Sigmoid colon (tissue), 7 donors: Measurements from ENCODE around the gene TBP. TPM values are rescaled to one million over a fixed set of nuclear protein-coding genes. Genes with fewer than 3 reads are reported as not detected.
"Not testable (repeated sequence)": the region's sequence is repeated elsewhere in the genome, so short reads cannot be mapped to it uniquely, and the experiment has no call there.

ENCODE experiments used
- DNase-seq: peaks from one replicate; pipeline ENCODE4 v3.0.0-alpha.2; 2019
- H3K27ac ChIP-seq, 4 donors: fragments of 200-600 bp; sonication (generic); one replicate each; pipeline ENCODE4 v1.5.1; 2016 to 2019; ENCODE audit warnings: mild to moderate bottlenecking in 1 of 4
- H3K27me3 ChIP-seq, 3 donors: fragments of 200-600 bp; sonication (generic); one replicate each; pipeline ENCODE4 v1.5.1; 2019; ENCODE audit warnings: mild to moderate bottlenecking in 1 of 3
- H3K36me3 ChIP-seq, 4 donors: fragments of 200-600 bp; sonication (generic); one replicate each; pipeline ENCODE4 v1.5.1; 2016 to 2019
- H3K4me1 ChIP-seq, 4 donors: fragments of 200-600 bp; sonication (generic); one replicate each; pipeline ENCODE4 v1.5.1; 2017 to 2019
- H3K4me3 ChIP-seq, 4 donors: fragments of 200-600 bp; sonication (generic); one replicate each; pipeline ENCODE4 v1.5.1; 2017 to 2019; ENCODE audit warnings: mild to moderate bottlenecking in 2 of 4, moderate library complexity in 1 of 4
- H3K9me3 ChIP-seq, 4 donors: fragments of 200-600 bp in 3 of 4; sonication (generic) in 3 of 4; one replicate each; pipeline versions ENCODE4 v1.5.1 to v1.6.1; 2013 to 2019
- CTCF ChIP-seq, 4 experiments: fragments of 450-650 bp in 3 of 4; fragments of 200-600 bp in 1 of 4; IDR thresholded peaks; one replicate each; pipeline ENCODE4 v1.5.1; 2016 to 2019; ENCODE audit warnings: antibody characterized with exemption in 4 of 4, mild to moderate bottlenecking in 3 of 4, moderate library complexity in 2 of 4
- EP300 ChIP-seq, 4 donors: sonication (generic); formaldehyde crosslinking; IDR thresholded peaks; one replicate each; pipeline ENCODE4 v1.6.1; 2017; ENCODE audit warnings: antibody characterized with exemption in 4 of 4
- POLR2A ChIP-seq, 2 donors: fragments of 450-650 bp; IDR thresholded peaks; one replicate each; pipeline ENCODE4 v1.6.1; 2016; ENCODE audit warnings: antibody characterized with exemption in 2 of 2, mild to moderate bottlenecking in 2 of 2, moderate library complexity in 2 of 2
- POLR2AphosphoS5 ChIP-seq, 4 donors: sonication (generic); formaldehyde crosslinking; IDR thresholded peaks; one replicate each; pipeline ENCODE4 v1.6.1; 2017; ENCODE audit warnings: antibody characterized with exemption in 4 of 4
- WGBS, 2 donors: extraction: QIAGEN DNeasy Blood & Tissue Kit; methylation state at CpG; one replicate each; pipeline ENCODE4 v1.1.7; 2013; 5-methylcytosine and 5-hydroxymethylcytosine counted together
- intact Hi-C: fragments of 100-400 bp; cut with DNase I; formaldehyde crosslinking; loops from one replicate; pipeline ENCODE4 v1.15.1; 2023
- polyA plus RNA-seq, 3 donors: library from polyadenylated mRNA; stranded (reverse); fragments of 200-250 nt; gene quantifications; one replicate each; pipeline ENCODE4 v1.2.3, GENCODE V29; 2013
- total RNA-seq, 4 donors: library from RNA; depleted of rRNA; stranded (reverse); fragments of >200 nt; gene quantifications; one replicate each; pipeline ENCODE4 v1.1.0, GENCODE V29; 2016
- donor health status: healthy with polysubstance abuse.
- donor health status: Bipolar disorder and iron deficiency.
- donor health status: healthy.

TBP gene
- total and polyA plus RNA-seq, 7 donors = 6.0 to 31.0 (median 17.1) TPM

- 83 to 85% methylated on average over 10 of the region's 10 CpGs for WGBS, 2 donors
- H3K27me3 ChIP-seq = no peaks in the 10 kb centered on the region
- intact Hi-C loops = no loop called here
- H3K27ac ChIP-seq = no peak overlapping the region
- TF ChIP-seq CTCF (IDR thresholded peaks at IDR 0.05) (no peak), POLR2AphosphoS5 (IDR thresholded peaks at IDR 0.05) (no peak), EP300 (IDR thresholded peaks at IDR 0.05) (no peak), POLR2A (IDR thresholded peaks at IDR 0.05) (no peak)
- no peak overlapping the region for H3K4me3 ChIP-seq
- no peak for DNase-seq
- H3K9me3 ChIP-seq = no peaks in the 10 kb centered on the region
- no peaks in the 10 kb centered on the region for H3K4me1 ChIP-seq
- H3K36me3 ChIP-seq = no peaks in the 10 kb centered on the region
Observed at GRCh38 chr6:170522565-170523183, 31.5 kb upstream of the TBP start.

- WGBS, 2 donors = 63 to 87% methylated on average over 9 of the region's 9 CpGs
- H3K9me3 ChIP-seq = no peaks in the 10 kb centered on the region
- no peaks in the 10 kb centered on the region for H3K4me1 ChIP-seq
- no peak for DNase-seq
- intact Hi-C loops = no loop called here
- no peak overlapping the region for H3K27ac ChIP-seq
- H3K4me3 ChIP-seq = no peak overlapping the region
- H3K36me3 ChIP-seq = no peaks in the 10 kb centered on the region
- H3K27me3 ChIP-seq = no peaks in the 10 kb centered on the region
- TF ChIP-seq POLR2AphosphoS5 (IDR thresholded peaks at IDR 0.05) = no peak
- TF ChIP-seq EP300 (IDR thresholded peaks at IDR 0.05) = no peak
- no peak for TF ChIP-seq POLR2A (IDR thresholded peaks at IDR 0.05)
- TF ChIP-seq CTCF (IDR thresholded peaks at IDR 0.05) = no peak
Observed at GRCh38 chr6:170523256-170524171, 30.7 kb upstream of the TBP start.

- H3K4me3 ChIP-seq = no peak overlapping the region
- WGBS, 2 donors = 80 to 85% methylated on average over 5 of the region's 5 CpGs
- intact Hi-C loops = no loop called here
- DNase-seq = no peak
- no peaks in the 10 kb centered on the region for H3K36me3 ChIP-seq
- no peak for TF ChIP-seq POLR2AphosphoS5 (IDR thresholded peaks at IDR 0.05)
- H3K27ac ChIP-seq = no peak overlapping the region
- no peaks in the 10 kb centered on the region for H3K4me1 ChIP-seq
- no peaks in the 10 kb centered on the region for H3K27me3 ChIP-seq
- no peaks in the 10 kb centered on the region for H3K9me3 ChIP-seq
Observed at GRCh38 chr6:170524172-170524502, 30.0 kb upstream of the TBP start.

- H3K27me3 ChIP-seq = no peaks in the 10 kb centered on the region
- 74 to 76% methylated on average over 7 of the region's 7 CpGs for WGBS, 2 donors
- intact Hi-C loops = loop anchor here (5.0 kb wide), 1 partner anchor 693 kb away; no protein-coding TSS in a partner anchor
- H3K9me3 ChIP-seq = no peaks in the 10 kb centered on the region
- no peaks in the 10 kb centered on the region for H3K4me1 ChIP-seq
- H3K36me3 ChIP-seq = no peaks in the 10 kb centered on the region
- no peak overlapping the region for H3K27ac ChIP-seq
- no peak overlapping the region for H3K4me3 ChIP-seq
- TF ChIP-seq POLR2AphosphoS5 (IDR thresholded peaks at IDR 0.05) = no peak
- no peak for TF ChIP-seq POLR2A (IDR thresholded peaks at IDR 0.05)
- TF ChIP-seq EP300 (IDR thresholded peaks at IDR 0.05) = no peak
- TF ChIP-seq CTCF (IDR thresholded peaks at IDR 0.05) = no peak
- DNase-seq = no peak
Observed at GRCh38 chr6:170525795-170526194, 28.4 kb upstream of the TBP start.

- not testable (repeated sequence) for H3K27ac ChIP-seq, H3K9me3 ChIP-seq, H3K27me3 ChIP-seq, DNase-seq, H3K4me1 ChIP-seq, H3K4me3 ChIP-seq
- intact Hi-C loops = loop anchor here (5.0 kb wide), 1 partner anchor 696 kb away; no protein-coding TSS in a partner anchor
- WGBS, 2 donors = 93 to 95% methylated on average over 5 of the region's 5 CpGs
- peaks cover 0 to 11% (median 3%) of the 10 kb centered on the region in 4 donors for H3K36me3 ChIP-seq
Observed at GRCh38 chr6:170527995-170528394, 26.2 kb upstream of the TBP start.
